Renal cortical epithelial cell (primary cell): ENCODE data around the gene LRRC49. TPM values are rescaled to one million over a fixed set of nuclear protein-coding genes. Genes with fewer than 3 reads are reported as not detected.
A peak's percentile ranks its signal among the peaks of the same experiment; 100 is the strongest.
"Not testable (repeated sequence)": the region's sequence is repeated elsewhere in the genome, so short reads cannot be mapped to it uniquely, and the experiment has no call there.

ENCODE experiments used
- DNase-seq: peaks from one replicate; pipeline ENCODE4 v3.0.0-alpha.2; 2011; ENCODE audit warnings: low read depth
- total RNA-seq: library from RNA; depleted of rRNA; stranded (reverse); fragments of >200 nt; gene quantifications from 2 replicates; pipeline ENCODE4 v1.2.3, GENCODE V29; 2014

Gene LRRC49
- total RNA-seq, 1 donor from 2014 or later: 22.0 TPM

GRCh38 chr15:70867911-70868467 is 24.6 kb upstream of the LRRC49 start:
- peak; percentile 50 for DNase-seq

DNA sequence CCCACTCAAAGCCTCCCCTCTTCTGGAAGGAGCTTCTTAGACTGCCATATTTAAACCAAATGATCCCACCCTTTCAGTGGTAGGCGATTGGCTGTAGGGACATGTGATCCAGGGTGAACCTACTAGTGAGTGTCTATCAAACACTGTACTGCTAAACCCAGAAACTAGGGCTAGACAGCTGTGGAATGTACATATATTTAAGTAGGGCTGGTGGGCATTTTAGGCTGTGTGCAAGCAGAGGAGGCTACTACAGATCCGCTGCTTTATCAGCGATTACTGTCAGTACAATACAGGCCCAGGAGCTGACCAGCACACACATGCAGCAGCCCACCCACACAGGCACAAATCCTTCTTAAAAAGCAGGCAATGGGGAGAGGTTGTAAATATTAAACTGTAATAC is 23.3 kb upstream of the LRRC49 start:
- DNase-seq: no peak

GRCh38 chr15:70870051-70870450 is 22.6 kb upstream of the LRRC49 start:
- DNase-seq: peak; percentile 64

DNA sequence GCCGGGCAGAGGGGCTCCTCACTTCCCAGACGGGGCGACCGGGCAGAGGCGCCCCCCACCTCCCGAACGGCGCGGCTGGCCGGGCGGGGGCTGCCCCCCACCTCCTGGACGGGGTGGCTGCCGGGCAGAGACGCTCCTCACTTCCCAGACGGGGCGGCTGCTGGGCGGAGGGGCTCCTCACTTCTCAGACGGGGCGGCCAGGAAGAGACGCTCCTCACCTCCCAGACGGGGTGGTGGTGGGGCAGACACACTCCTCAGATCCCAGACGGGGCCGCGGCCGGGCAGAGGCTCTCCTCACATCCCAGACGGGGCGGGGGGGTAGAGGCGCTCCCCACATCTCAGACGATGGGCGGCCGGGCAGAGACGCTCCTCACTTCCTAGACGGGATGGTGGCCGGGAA is 21.1 kb upstream of the LRRC49 start:
- not testable (repeated sequence) for DNase-seq

- DNase-seq: no peak
Observed at GRCh38 chr15:70873232-70874054, 19.2 kb upstream of the LRRC49 start.

- DNase-seq: peak; percentile 48
Observed at GRCh38 chr15:70875001-70875782, 17.4 kb upstream of the LRRC49 start.

GRCh38 chr15:70876011-70876410 is 16.6 kb upstream of the LRRC49 start:
- no peak for DNase-seq

DNA sequence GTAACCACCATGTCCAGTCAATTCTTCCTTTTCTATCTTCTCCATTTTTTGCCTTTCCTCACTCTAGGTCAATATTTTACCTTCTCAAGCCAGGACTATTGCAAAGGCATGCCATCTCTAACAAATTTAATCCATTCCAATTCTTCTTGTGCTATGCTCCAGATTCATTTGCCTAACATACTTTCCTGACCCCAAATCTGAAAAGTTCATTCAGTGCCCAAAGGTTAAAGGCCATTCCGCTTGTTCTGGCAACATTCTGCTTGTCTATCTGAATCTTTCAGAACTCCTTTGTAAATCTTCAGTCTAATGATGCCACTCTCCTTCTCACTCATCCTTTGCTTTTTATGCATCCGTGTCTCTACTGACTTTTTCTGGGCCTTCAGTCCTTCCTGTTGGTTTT is 15.9 kb upstream of the LRRC49 start:
- no peak for DNase-seq

DNA sequence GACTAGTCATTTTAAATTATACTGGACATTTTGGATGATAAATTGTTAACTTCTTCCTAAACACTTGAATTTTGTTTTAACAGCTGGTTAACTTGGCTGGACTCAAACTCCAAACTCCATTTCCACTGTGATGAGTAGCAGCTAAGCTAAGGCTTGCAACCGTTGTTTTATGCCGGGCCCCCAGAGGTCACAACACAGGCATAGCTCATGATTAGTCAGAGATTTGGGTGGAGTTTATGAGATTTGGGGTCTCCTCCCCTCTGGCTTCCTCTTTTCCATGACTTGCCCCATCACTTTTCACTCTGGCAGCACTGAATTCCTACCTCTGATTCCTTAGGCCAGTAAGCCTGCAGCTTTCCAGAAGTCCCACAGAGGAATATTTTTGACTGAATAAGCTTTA is 13.2 kb upstream of the LRRC49 start:
- no peak for DNase-seq

GRCh38 chr15:70880781-70881180 is 11.8 kb upstream of the LRRC49 start:
- no peak for DNase-seq

DNA sequence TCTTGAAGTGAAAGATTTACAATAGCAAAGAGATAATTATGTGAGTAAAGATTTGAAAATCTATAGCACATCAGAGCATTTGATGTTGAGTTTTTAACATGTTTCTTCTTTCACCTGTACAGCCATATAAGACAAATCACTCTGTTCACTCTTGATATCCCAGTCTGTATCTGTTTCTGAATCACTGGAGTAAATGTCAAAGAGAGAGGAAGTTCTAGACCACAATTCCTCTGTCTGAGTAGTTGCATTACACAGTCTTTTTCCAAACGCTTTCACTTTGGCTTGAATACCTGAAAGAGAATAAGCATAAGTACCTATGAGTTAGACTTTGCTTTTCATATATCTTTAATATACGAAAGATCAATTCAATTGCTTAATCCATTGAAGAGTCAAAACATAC is 10.3 kb upstream of the LRRC49 start:
- DNase-seq: peak; percentile 21

GRCh38 chr15:70892912-70893560 is 410 bp downstream of the LRRC49 start:
- DNase-seq: peak; percentile 63

DNA sequence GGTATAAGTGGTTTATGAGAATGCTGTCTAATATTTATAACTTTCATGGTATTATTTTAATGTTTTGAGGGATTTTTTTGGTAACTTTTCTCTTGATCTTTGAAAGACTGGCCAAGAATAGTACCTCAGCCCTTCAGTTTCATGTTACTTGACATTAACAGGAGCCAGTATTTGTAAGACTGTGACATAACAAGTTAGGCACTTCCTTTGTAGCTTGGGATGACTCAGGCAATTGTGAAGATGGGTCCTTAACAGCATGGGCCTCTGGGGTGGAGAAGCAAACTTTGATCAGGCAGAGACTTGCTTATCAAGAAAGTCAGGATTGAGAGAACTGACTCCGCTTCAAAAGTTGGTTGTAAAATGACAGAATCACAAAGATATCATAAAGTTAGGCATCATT is 9.5 kb downstream of the LRRC49 start:
- peak; percentile 78 for DNase-seq

- DNase-seq: no peak
Observed at GRCh38 chr15:70906842-70907241, 14.2 kb downstream of the LRRC49 start.

GRCh38 chr15:70907784-70908471 is 15.3 kb downstream of the LRRC49 start:
- no peak for DNase-seq

- DNase-seq: no peak
Observed at GRCh38 chr15:70910958-70911357, 18.3 kb downstream of the LRRC49 start.

DNA sequence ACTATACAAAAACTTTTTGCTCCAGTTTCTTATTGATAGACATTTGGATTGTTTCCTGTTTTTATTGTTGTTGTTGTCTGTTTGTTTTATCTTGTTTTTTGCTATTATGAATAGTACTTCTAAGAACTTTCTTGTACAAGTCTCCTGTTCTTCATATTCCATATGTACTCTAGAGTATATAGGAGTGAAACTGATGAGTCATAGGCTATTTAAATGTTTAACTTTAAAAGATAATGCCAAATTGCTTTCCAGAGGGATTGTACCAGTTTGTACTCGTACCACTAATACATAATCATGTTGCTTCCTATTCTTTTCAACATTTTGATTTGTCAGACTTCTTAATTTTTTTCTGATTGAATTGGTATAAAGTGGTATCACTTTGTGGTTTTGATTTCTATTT is 19.6 kb downstream of the LRRC49 start:
- DNase-seq: no peak

DNA sequence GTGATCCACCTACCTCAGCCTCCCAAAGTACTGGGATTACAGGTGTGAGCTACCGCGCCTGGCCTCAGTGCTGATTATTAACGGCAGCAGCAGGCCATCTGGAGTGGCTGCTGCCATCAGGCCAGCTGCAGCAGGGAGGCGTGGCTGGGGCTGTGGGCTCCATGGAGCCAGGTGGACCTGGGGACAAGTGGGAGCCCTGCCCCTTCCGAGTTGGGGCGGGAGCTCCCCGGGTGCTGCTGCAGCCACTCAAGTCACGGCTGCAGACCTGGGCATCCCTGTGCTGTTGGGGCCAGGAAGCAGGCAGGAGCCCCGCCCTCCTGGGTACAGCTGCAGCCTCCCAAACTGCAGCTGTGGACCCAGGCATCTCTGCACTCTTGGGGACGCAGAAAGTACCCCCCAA is 23.9 kb downstream of the LRRC49 start:
- DNase-seq: no peak

GRCh38 chr15:70917955-70918354 is 25.3 kb downstream of the LRRC49 start:
- no peak for DNase-seq

DNA sequence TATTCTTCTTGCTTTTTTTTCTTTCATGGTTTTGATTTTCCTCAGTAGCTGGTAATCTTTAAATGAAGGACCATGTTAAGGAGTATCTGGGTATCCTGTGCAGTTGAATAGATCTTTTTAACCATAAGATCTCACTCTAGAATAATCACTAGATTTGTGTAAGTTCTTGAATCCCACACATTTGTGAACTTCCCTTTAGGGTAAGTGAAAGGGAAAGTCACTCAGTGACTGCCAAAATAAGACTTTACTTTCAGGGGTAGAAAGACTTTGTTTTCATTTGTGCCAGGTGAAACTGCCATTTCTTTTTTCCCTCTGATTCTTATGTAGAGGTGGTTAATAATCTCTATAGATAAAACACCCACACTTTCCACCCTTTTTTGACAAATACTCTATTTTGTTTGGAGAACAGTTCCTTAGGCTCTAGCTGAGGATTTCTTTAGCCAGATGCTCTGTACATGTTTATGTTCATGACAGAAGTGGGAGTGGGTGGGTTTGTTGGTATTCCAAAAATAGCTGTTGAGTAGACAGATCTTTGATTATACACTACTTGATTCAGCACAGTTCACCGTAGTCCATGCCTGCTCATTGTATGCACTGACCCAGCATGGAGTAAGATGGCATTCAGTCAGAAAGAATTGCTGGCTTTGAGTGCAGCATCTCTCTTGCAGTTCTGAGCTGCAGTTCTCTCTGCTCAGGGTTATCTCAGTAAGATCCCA is 28.5 kb downstream of the LRRC49 start:
- DNase-seq: no peak

GRCh38 chr15:70922119-70922518 is 29.5 kb downstream of the LRRC49 start:
- no peak for DNase-seq
